ENCODE results near the gene GPT2.

- TF ChIP-seq POLR2A (IDR thresholded peaks at IDR 0.05), result no peak
- TF ChIP-seq, protein P1, sequence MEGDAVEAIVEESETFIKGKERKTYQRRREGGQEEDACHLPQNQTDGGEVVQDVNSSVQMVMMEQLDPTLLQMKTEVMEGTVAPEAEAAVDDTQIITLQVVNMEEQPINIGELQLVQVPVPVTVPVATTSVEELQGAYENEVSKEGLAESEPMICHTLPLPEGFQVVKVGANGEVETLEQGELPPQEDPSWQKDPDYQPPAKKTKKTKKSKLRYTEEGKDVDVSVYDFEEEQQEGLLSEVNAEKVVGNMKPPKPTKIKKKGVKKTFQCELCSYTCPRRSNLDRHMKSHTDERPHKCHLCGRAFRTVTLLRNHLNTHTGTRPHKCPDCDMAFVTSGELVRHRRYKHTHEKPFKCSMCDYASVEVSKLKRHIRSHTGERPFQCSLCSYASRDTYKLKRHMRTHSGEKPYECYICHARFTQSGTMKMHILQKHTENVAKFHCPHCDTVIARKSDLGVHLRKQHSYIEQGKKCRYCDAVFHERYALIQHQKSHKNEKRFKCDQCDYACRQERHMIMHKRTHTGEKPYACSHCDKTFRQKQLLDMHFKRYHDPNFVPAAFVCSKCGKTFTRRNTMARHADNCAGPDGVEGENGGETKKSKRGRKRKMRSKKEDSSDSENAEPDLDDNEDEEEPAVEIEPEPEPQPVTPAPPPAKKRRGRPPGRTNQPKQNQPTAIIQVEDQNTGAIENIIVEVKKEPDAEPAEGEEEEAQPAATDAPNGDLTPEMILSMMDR (IDR thresholded peaks at IDR 0.05 in 4 of 5, conservative IDR thresholded peaks at IDR 0.05 in 1 of 5), result no peak
Observed at GRCh38 chr16:46839986-46840443, 44.1 kb upstream of the GPT2 start.
